Measurements from ENCODE around the gene DIRAS1. TPM values are rescaled to one million over a fixed set of nuclear protein-coding genes. Genes with fewer than 3 reads are reported as not detected.

DIRAS1 gene
- polyA plus RNA-seq, 1 donor from 2014 or later, result 0.64 TPM

- no peak overlapping the region for H3K4me3 Mint-ChIP-seq
- peaks cover 3% of the 10 kb centered on the region for H3K36me3 Mint-ChIP-seq
- H3K9me3 Mint-ChIP-seq, result no peaks in the 10 kb centered on the region
- no peaks in the 10 kb centered on the region for H3K27me3 Mint-ChIP-seq
- peaks cover 0 to 3% (median 0%) of the 10 kb centered on the region in 3 donors for H3K4me1 Mint-ChIP-seq
- H3K27ac Mint-ChIP-seq, result peak overlapping the region in 2 of 3 donors; percentile 71 to 81
Observed at GRCh38 chr19:2759965-2760364, 38.8 kb upstream of the DIRAS1 start.

GRCh38 chr19:2759362-2759761, 38.2 kb upstream of the DIRAS1 start:
- H3K9me3 Mint-ChIP-seq, result no peaks in the 10 kb centered on the region
- H3K27me3 Mint-ChIP-seq, result no peaks in the 10 kb centered on the region
- H3K36me3 Mint-ChIP-seq, result peaks cover 3% of the 10 kb centered on the region
- H3K4me3 Mint-ChIP-seq, result peak overlapping the region in 1 of 4 donors; percentile 63
- peaks cover 0 to 3% (median 0%) of the 10 kb centered on the region in 3 donors for H3K4me1 Mint-ChIP-seq
- peak overlapping the region; percentile 63 to 81 (median 71) for H3K27ac Mint-ChIP-seq

GRCh38 chr19:2758601-2759313, 37.6 kb upstream of the DIRAS1 start:
- Mint-ChIP-seq H3K36me3 (peaks cover 3% of the 10 kb centered on the region), H3K4me3 (no peak overlapping the region), H3K4me1 (peaks cover 0 to 3% (median 0%) of the 10 kb centered on the region in 3 donors), H3K27ac (peak overlapping the region; percentile 39 to 71 (median 63)), H3K9me3 (no peaks in the 10 kb centered on the region), H3K27me3 (no peaks in the 10 kb centered on the region)

DNA sequence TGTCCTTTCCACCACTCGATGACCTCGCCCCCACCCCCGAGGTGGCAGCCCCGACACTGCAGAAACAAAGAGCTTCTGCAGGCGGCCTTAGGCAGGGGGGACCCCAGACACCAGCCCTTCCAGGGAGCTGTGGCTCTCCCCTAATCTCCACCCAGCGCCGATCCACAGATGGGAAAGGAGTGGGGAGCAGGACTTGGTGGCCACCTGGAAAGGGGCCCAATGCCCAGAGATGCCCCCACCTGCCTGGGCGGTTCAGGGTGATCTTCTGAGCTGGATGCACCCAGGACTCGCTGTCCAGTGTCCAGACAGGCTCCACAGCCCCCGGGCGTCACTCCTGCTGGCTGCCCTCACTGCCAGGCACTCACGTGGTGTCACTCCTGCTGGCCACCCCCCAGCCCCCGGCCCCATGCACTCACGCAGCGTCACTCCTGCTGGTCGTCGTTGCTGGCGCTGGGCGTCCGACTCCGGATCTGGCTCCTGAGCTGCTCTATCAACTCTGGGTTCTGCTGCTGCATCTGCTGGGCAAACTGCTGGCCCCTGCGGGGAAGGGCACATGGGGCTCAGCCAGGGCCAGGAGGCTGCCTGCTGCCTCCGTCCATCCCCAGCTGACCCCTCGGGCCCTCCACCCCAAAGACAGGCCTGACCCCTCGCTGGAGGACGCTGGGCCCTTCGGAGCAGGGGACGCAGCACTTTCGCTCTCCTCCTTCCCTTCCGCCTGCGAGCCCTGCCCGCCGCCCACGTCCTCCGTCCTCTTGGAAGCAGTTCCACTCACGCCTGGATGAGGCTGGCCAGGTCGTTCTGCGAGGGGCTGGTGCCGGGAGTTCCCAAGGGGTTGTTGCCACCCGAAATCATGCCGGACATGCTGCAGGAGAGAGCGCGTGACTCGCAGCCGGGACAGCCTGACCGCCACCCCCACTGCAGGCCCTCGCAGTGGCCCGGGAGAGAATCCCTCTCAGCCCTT, 36.0 kb upstream of the DIRAS1 start:
- no peak overlapping the region for H3K4me3 Mint-ChIP-seq
- peaks cover 0 to 3% (median 0%) of the 10 kb centered on the region in 3 donors for H3K4me1 Mint-ChIP-seq
- no peaks in the 10 kb centered on the region for H3K9me3 Mint-ChIP-seq
- H3K27me3 Mint-ChIP-seq, result no peaks in the 10 kb centered on the region
- peak overlapping the region in 1 of 3 donors; percentile 73 for H3K27ac Mint-ChIP-seq
- H3K36me3 Mint-ChIP-seq, result peaks cover 3% of the 10 kb centered on the region

DNA sequence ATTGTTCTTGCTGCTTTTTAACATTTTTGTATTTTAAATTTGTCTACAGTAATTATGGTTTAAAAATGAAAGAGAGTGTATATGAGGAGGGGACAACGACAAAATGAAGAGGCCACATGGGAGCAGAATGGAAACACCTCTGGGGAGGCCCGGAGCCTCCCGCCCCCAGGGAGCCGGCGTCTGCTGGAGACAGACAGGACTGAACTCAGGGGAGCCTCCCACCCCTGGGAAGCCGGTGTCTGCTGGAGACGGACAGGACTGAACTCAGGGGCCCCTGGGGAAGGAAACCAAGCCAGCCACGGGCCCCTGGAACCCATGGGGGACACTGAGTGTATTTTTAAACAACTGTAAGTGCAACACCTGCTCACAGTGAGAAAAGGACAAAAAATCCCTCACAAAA, 35.3 kb upstream of the DIRAS1 start:
- H3K36me3 Mint-ChIP-seq, result peaks cover 3% of the 10 kb centered on the region
- H3K27ac Mint-ChIP-seq, result no peak overlapping the region
- H3K4me3 Mint-ChIP-seq, result no peak overlapping the region
- peaks cover 0 to 3% (median 0%) of the 10 kb centered on the region in 3 donors for H3K4me1 Mint-ChIP-seq
- no peaks in the 10 kb centered on the region for H3K27me3 Mint-ChIP-seq
- no peaks in the 10 kb centered on the region for H3K9me3 Mint-ChIP-seq

GRCh38 chr19:2755811-2756210, 34.6 kb upstream of the DIRAS1 start:
- H3K36me3 Mint-ChIP-seq, result peaks cover 3% of the 10 kb centered on the region
- H3K27me3 Mint-ChIP-seq, result no peaks in the 10 kb centered on the region
- no peak overlapping the region for H3K27ac Mint-ChIP-seq
- H3K4me3 Mint-ChIP-seq, result no peak overlapping the region
- H3K9me3 Mint-ChIP-seq, result no peaks in the 10 kb centered on the region
- H3K4me1 Mint-ChIP-seq, result peaks cover 0 to 3% (median 0%) of the 10 kb centered on the region in 3 donors

DNA sequence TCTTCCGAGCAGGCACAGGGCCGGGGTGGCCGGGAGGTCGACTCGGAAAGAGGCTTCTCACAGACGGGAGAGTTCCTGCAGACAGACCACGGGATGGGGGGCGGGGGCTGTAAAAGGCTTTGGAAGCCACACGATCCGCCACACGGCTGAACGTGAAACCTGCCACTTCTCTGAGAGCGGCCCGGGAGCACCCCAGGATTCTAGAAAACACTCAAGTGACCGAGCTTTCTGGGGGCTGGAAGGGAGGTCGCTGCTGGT, 34.2 kb upstream of the DIRAS1 start:
- Mint-ChIP-seq H3K9me3 (no peaks in the 10 kb centered on the region), H3K4me3 (no peak overlapping the region), H3K36me3 (peaks cover 3% of the 10 kb centered on the region), H3K27ac (no peak overlapping the region), H3K4me1 (peaks cover 0 to 3% (median 0%) of the 10 kb centered on the region in 3 donors), H3K27me3 (no peaks in the 10 kb centered on the region)

DNA sequence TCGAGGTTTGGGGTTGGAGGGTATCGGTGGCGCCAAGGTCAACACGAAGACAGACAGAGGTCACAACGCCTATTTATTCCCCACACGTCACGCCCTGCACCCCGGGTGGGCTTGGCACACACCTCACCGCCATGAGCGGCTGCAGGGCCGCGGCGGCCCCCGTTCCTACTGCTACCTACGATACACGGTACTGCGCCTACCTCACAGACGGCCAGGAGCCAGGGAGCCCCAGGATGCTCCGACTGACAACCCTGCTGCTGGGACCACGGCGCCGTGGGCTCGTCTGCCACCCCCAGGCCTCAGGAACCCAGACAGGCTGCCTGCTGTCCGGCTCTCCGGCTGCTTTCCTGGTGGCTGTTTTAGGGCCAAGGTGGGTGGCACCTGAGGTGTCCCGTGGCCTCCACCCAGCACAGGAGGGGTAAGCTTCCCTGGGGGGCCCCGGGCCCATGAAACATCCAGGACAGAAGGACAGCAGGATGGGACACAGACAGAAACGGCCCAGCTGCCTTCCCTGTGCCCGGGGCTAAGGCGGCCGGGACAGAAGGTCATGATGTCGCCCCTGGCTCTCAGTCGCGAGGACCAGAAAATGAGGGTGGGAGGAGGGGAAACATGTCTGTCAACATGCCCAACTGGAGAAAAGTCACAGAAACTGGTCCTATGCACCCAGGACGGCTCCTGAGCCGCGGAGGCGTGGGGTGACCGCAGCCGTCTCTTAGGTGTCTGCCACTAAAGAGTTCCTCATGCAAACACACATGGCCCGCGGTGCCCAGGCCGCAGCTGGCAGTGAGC, 33.7 kb upstream of the DIRAS1 start:
- peaks cover 3% of the 10 kb centered on the region for H3K36me3 Mint-ChIP-seq
- H3K27me3 Mint-ChIP-seq, result no peaks in the 10 kb centered on the region
- no peak overlapping the region for H3K4me3 Mint-ChIP-seq
- H3K27ac Mint-ChIP-seq, result no peak overlapping the region
- H3K4me1 Mint-ChIP-seq, result peaks cover 0 to 3% (median 0%) of the 10 kb centered on the region in 3 donors
- H3K9me3 Mint-ChIP-seq, result no peaks in the 10 kb centered on the region

DNA sequence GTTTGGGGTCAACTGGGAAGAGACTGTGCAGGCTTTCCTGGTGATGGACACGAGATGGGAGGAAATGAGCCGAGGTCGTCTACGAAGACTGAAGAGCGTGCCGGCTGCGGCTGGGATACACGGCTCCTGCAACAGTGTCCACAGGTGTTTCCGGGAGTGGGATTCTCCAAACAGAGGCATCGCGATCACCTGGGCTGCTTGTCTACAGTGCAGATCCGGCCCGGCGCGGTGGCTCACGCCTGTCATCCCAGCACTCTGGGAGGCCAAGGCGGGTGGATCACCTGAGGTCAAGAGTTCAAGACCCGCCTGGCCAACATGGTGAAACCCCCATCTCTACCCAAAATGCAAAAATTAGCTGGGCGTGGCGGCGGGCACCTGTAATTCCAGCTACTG, 30.3 kb upstream of the DIRAS1 start:
- Mint-ChIP-seq H3K4me1 (peaks cover 6 to 8% (median 8%) of the 10 kb centered on the region in 3 donors), H3K9me3 (no peaks in the 10 kb centered on the region), H3K4me3 (no peak overlapping the region), H3K36me3 (no peaks in the 10 kb centered on the region), H3K27me3 (no peaks in the 10 kb centered on the region), H3K27ac (no peak overlapping the region)

DNA sequence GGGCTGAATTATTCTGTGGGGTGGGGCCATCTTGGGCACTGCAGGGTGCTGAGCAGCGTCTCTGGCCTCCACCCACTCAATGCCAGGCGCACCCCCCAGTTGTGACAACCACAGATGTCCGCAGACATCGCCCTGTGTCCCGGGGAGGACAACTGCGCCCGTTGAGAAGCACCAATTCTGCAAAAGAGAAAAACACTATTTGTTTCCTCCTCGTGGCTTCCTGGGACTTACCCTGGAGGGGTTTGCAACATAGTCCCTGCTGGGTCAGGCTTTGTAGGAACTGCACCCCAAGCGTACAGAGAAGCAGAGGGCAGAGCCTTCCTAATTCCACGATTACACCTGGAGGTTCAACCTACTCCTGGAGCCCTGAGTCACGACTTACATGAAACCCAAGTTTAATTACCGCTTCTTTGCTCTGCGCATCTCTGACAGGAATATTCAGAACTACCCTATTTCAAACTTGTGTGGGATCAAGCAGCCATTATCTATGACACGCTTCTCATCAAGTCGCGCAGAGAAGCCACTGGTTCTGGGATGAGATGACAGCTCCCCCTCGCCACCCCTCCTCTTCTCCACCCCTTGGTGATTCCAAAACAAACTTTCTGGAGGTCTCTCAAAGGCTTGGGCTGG, 29.8 kb upstream of the DIRAS1 start:
- no peaks in the 10 kb centered on the region for H3K9me3 Mint-ChIP-seq
- peaks cover 6 to 8% (median 8%) of the 10 kb centered on the region in 3 donors for H3K4me1 Mint-ChIP-seq
- no peak overlapping the region for H3K4me3 Mint-ChIP-seq
- H3K36me3 Mint-ChIP-seq, result no peaks in the 10 kb centered on the region
- H3K27ac Mint-ChIP-seq, result no peak overlapping the region
- H3K27me3 Mint-ChIP-seq, result no peaks in the 10 kb centered on the region

DNA sequence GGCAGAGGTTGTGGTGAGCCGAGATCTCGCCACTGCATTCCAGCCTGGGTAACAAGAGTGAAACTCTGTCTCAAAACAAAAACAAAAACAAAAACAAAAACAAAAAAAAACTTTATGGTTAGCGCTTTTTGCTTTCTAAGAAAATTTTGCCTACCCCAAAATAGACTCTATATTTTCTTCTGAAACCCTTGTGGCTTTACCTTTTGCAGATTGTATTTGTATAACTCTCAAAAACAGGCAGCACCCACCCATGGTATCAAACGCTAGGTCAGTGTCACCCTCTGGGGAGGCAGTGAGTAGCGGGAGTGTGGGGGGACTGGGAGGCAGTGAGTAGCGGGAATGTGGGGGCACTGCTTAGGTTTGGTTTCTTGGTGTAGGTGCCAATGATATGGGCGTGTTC, 26.2 kb upstream of the DIRAS1 start:
- Mint-ChIP-seq H3K36me3 (no peaks in the 10 kb centered on the region), H3K27ac (peak overlapping the region in 2 of 3 donors; percentile 53 to 61), H3K9me3 (no peaks in the 10 kb centered on the region), H3K4me3 (peak overlapping the region; percentile 25 to 75 (median 42)), H3K27me3 (no peaks in the 10 kb centered on the region), H3K4me1 (peaks cover 8 to 9% (median 8%) of the 10 kb centered on the region in 3 donors)

GRCh38 chr19:2744113-2744512, 22.9 kb upstream of the DIRAS1 start:
- H3K27me3 Mint-ChIP-seq, result peaks cover 3% of the 10 kb centered on the region
- no peak overlapping the region for H3K27ac Mint-ChIP-seq
- H3K36me3 Mint-ChIP-seq, result no peaks in the 10 kb centered on the region
- H3K9me3 Mint-ChIP-seq, result no peaks in the 10 kb centered on the region
- H3K4me3 Mint-ChIP-seq, result no peak overlapping the region
- H3K4me1 Mint-ChIP-seq, result peaks cover 15 to 18% (median 15%) of the 10 kb centered on the region in 3 donors

GRCh38 chr19:2743099-2743498, 21.9 kb upstream of the DIRAS1 start:
- Mint-ChIP-seq H3K9me3 (no peaks in the 10 kb centered on the region), H3K4me1 (peaks cover 14 to 20% (median 18%) of the 10 kb centered on the region in 3 donors), H3K27me3 (peaks cover 3% of the 10 kb centered on the region), H3K36me3 (no peaks in the 10 kb centered on the region), H3K27ac (peak overlapping the region in 1 of 3 donors; percentile 65), H3K4me3 (peak overlapping the region in 1 of 4 donors; percentile 31)

- Mint-ChIP-seq H3K9me3 (no peaks in the 10 kb centered on the region), H3K4me3 (peak overlapping the region in 3 of 4 donors; percentile 85 to 97 (median 87)), H3K4me1 (peaks cover 9 to 22% (median 17%) of the 10 kb centered on the region in 3 donors), H3K36me3 (peaks cover 4% of the 10 kb centered on the region), H3K27ac (peak overlapping the region in 2 of 3 donors; percentile 89 to 94), H3K27me3 (peaks cover 3% of the 10 kb centered on the region)
Observed at GRCh38 chr19:2740314-2740656, 19.1 kb upstream of the DIRAS1 start.
